AG04450 (cell line): Measurements from ENCODE around the gene CYP27A1. TPM values are rescaled to one million over a fixed set of nuclear protein-coding genes. Genes with fewer than 3 reads are reported as not detected.

ENCODE experiments used
- CTCF ChIA-PET: fragments of 300-600, 350-600 bp; formaldehyde crosslinking; extraction: SDS; loops from one replicate; lab custom pipeline; 2022; ENCODE audit warnings: antibody characterized with exemption, inconsistent platforms; lab: Charles Lee
- POLR2A ChIA-PET: fragments of 350-600 bp; formaldehyde crosslinking; extraction: SDS; loops from one replicate; lab custom pipeline; 2021; ENCODE audit warnings: antibody characterized with exemption, inconsistent platforms; lab: Yijun Ruan, JAX
- DNase-seq: peaks from one replicate; pipeline ENCODE4 v3.0.0-alpha.2; 2011; ENCODE audit warnings: low read depth, low spot score
- H3K27ac ChIP-seq: one replicate; pipeline ENCODE4 v1.5.1; 2012; ENCODE audit warnings: low read depth, low read length, control low read depth
- H3K27me3 ChIP-seq: one replicate; pipeline ENCODE4 v1.6.0; 2012; ENCODE audit warnings: low read length; ENCODE audit not compliant: control insufficient read depth, insufficient read depth
- H3K4me3 ChIP-seq: 2 replicates; pipeline ENCODE4 v1.5.1; 2011; ENCODE audit warnings: mild to moderate bottlenecking, low read depth, low read length, control low read depth
- H3K9me3 ChIP-seq: 2 replicates; pipeline ENCODE4 v1.5.1; 2012; ENCODE audit warnings: low read length; ENCODE audit not compliant: control insufficient read depth, insufficient read depth
- polyA plus RNA-seq: library from polyadenylated mRNA; depleted of rRNA; stranded (reverse); fragments of >200 nt; gene quantifications from 2 replicates; pipeline ENCODE4 v1.2.3, GENCODE V29; 2011
- TF ChIP-seq, protein P1 (sequence below): IDR thresholded peaks from 2 replicates; pipeline ENCODE4 v1.5.1; 2011; ENCODE audit warnings: low read depth, low read length, control low read depth, inconsistent platforms

Gene CYP27A1
- polyA plus RNA-seq, 1 experiment = 25.6 TPM

DNA sequence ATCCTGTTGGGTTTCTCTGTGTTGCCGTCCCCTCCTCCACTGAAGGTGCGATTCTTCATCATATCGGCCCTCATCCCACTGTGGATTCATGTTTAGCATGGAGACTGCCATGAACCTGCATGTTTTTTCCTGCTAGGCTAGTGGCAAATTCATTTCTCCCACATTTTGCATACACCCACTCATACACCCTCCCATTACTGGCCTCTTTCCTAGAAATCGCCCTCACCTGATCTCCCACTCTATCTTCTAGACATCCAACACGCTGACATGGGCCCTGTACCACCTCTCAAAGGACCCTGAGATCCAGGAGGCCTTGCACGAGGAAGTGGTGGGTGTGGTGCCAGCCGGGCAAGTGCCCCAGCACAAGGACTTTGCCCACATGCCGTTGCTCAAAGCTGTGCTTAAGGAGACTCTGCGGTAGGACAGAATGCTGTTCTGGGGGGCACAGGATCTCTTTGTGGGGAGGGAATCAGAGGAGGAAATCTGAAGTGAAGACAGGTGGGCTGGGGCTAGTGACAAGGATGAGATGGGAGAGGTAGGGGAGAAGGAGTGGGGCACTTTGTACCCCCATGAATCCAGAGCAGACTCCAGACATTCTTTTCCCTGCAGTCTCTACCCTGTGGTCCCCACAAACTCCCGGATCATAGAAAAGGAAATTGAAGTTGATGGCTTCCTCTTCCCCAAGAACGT, 32.0 kb downstream of the CYP27A1 start:
- no peaks in the 10 kb centered on the region; the same call in 1 of the 2 replicates for H3K9me3 ChIP-seq
- H3K4me3 ChIP-seq = no peak overlapping the region
- DNase-seq = no peak
- CTCF ChIA-PET = no interaction called here
- no peak overlapping the region for H3K27ac ChIP-seq
- TF ChIP-seq, protein P1, sequence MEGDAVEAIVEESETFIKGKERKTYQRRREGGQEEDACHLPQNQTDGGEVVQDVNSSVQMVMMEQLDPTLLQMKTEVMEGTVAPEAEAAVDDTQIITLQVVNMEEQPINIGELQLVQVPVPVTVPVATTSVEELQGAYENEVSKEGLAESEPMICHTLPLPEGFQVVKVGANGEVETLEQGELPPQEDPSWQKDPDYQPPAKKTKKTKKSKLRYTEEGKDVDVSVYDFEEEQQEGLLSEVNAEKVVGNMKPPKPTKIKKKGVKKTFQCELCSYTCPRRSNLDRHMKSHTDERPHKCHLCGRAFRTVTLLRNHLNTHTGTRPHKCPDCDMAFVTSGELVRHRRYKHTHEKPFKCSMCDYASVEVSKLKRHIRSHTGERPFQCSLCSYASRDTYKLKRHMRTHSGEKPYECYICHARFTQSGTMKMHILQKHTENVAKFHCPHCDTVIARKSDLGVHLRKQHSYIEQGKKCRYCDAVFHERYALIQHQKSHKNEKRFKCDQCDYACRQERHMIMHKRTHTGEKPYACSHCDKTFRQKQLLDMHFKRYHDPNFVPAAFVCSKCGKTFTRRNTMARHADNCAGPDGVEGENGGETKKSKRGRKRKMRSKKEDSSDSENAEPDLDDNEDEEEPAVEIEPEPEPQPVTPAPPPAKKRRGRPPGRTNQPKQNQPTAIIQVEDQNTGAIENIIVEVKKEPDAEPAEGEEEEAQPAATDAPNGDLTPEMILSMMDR = no peak
- POLR2A ChIA-PET = no interaction called here
- no peaks in the 10 kb centered on the region for H3K27me3 ChIP-seq

DNA sequence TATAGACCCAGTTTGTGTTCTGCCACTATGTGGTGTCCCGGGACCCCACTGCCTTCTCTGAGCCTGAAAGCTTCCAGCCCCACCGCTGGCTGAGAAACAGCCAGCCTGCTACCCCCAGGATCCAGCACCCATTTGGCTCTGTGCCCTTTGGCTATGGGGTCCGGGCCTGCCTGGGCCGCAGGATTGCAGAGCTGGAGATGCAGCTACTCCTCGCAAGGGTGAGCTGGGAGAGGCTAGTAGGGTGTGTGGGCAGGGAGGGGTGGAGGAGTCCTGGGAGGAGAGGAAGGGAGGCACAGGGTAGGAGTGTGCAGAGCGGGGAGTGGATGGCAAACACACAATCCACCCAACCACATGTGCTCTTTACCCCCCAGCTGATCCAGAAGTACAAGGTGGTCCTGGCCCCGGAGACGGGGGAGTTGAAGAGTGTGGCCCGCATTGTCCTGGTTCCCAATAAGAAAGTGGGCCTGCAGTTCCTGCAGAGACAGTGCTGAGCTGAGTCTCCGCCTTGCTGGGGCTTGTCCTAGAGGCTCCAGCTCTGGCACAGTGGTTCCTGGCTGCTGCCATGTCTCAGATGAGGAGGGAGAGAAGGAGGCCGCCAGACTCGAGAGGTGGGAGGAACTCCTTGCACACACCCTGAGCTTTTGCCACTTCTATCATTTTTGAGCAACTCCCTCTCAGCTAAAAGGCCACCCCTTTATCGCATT, 32.7 kb downstream of the CYP27A1 start:
- CTCF ChIA-PET = no interaction called here

DNA sequence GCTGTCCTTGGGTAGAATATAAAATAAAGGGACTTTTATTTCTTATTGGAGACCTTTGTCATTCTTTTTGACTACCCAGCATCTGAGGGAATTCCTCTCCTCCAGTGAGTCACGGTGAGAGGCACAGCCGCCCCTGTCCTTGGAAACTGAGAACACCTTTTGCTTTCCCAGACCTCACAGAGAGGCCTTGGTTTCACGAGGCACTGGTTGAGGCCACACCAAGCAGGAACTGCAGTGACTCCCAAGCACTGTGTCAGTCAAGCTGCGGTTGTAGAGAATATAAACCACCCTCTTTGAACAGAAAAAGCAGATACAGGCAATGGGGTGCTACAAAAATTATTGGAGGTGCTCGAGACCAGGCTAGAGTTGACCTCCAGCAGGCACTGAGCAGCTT, 33.3 kb downstream of the CYP27A1 start:
- CTCF ChIA-PET = no interaction called here

More for the DNA sequence above, 32.7 kb downstream of the CYP27A1 start:
- TF ChIP-seq, protein P1 = no peak
- no peak overlapping the region for H3K27ac ChIP-seq
- no peak for DNase-seq
- H3K9me3 ChIP-seq = no peaks in the 10 kb centered on the region; the same call in 1 of the 2 replicates
- H3K27me3 ChIP-seq = no peaks in the 10 kb centered on the region
- H3K4me3 ChIP-seq = no peak overlapping the region
- POLR2A ChIA-PET = no interaction called here

DNA sequence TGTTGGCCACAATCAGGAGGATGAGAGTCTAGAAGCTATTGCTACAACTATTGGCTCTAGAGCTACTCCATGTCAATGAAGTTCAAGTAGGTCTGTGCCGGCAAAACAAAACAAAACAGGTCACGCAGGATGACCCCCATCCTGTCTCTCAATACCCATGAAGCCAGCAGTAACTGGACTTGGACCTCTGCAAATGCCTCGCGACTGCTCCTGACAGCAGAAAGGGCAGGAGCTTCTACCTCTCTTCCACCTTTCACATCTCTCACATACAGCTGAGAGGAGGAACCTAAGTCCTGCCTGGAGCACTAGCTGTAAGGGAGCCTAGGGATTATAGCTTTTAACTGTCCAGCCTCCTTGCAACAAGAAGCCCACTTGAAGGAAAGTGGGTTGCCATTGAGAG, 33.7 kb downstream of the CYP27A1 start:
- DNase-seq = no peak
- POLR2A ChIA-PET = no interaction called here
- Histone ChIP-seq H3K27me3 (no peaks in the 10 kb centered on the region), H3K4me3 (no peak overlapping the region), H3K9me3 (no peaks in the 10 kb centered on the region; the same call in 1 of the 2 replicates), H3K27ac (no peak overlapping the region)
- TF ChIP-seq, protein P1 = no peak
- CTCF ChIA-PET = interaction anchor here (1.5 kb wide), 1 partner anchor 32 kb away, joined by 4 read pairs; no protein-coding TSS in a partner anchor

More for the DNA sequence above, 33.3 kb downstream of the CYP27A1 start:
- Histone ChIP-seq H3K27ac (no peak overlapping the region), H3K9me3 (no peaks in the 10 kb centered on the region; the same call in 1 of the 2 replicates), H3K27me3 (no peaks in the 10 kb centered on the region), H3K4me3 (no peak overlapping the region)
- POLR2A ChIA-PET = no interaction called here
- TF ChIP-seq, protein P1 = no peak
- DNase-seq = no peak

DNA sequence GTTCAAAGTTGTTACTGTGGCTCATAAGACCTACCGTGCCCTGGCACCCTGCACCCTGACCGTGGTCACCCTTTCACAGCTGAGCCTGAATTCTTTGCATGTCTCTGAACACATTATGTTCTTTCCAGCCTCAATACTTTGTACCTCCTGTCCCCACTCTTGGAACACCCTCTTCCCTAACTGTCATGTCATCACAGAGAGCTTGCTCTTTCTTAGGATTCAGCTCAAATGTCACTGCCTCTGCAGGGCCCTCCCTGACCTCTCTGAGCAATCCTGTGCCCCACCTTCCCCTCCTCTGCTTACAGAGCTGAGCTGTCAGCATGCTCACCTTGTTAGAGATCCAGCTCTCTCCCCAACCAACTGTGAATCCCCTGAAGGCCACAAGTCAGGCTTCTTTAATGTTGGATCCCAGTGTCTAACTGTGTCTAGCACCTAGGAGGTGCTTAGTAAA, 34.6 kb downstream of the CYP27A1 start:
- H3K4me3 ChIP-seq = no peak overlapping the region
- no peak overlapping the region for H3K27ac ChIP-seq
- no peaks in the 10 kb centered on the region; the same call in 1 of the 2 replicates for H3K9me3 ChIP-seq
- TF ChIP-seq, protein P1 = no peak
- DNase-seq = no peak
- POLR2A ChIA-PET = no interaction called here
- peaks cover 6% of the 10 kb centered on the region for H3K27me3 ChIP-seq
- CTCF ChIA-PET = interaction anchor here (1.0 to 1.5 kb wide), 2 partner anchors 31 to 60 kb away, joined by 3 to 4 read pairs; no protein-coding TSS in a partner anchor
